ENCODE results near the gene LRRC47. TPM values are rescaled to one million over a fixed set of nuclear protein-coding genes. Genes with fewer than 3 reads are reported as not detected.

Gene LRRC47
- total RNA-seq, 1 experiment from 2014 or later, result 65.1 TPM

DNA sequence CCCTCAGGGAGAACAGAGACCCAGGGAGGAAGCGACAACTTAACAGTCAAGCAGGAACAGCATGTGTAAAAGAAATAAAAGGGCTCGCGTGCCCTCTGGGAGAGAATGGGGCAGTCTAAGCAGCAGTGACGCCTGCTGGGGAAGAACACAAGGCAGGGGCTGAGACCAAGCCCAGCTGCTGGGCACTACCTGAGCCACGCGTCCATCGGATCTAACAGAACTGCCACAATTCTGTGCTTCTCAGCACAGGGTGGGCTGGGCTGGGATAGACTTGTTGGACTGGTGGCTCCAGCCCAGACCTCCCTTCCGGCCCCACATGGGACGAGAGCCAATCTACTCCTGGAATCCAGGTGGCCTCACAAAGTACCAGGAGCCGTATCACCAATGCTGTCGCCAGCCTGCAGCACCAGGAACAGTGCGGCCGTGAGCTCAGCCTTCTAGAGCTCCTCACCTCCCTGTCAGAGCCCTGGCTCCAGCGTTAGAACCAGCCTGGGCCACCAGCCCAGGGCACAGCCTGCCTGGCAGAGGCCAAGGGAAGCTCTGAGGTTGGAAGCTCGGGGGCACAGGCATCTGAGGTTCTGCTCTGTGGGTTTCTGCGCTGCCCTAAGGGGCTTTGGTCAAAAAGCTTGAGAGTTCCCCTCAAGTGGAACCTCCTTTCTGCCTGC lies 7.4 kb downstream of the LRRC47 start:
- Histone ChIP-seq H3K27me3 (ENCODE audit: insufficient read depth, low read length) (no peaks in the 10 kb centered on the region), H3K9ac (ENCODE audit: extremely low read depth, insufficient read length, low read length) (no peak overlapping the region), H3K23ac (ENCODE audit: insufficient read length, low read depth, low read length) (no peak overlapping the region), H2BK15ac (ENCODE audit: low read depth, low read length) (no peak overlapping the region), H3K56ac (ENCODE audit: insufficient read length, low read depth, low read length) (no peak overlapping the region), H3K79me2 (ENCODE audit: insufficient read depth, low read length) (peaks cover 18% of the 10 kb centered on the region; the same call in 1 of the 2 replicates), H3K4me2 (ENCODE audit: insufficient read depth, insufficient read length, low read length) (no peak overlapping the region), H2AK5ac (ENCODE audit: insufficient read length, low read length) (no peak overlapping the region), H4K8ac (replicated peaks; ENCODE audit: insufficient read length, low read depth, low read length) (no peak overlapping the region), H3K4me1 (ENCODE audit: insufficient read depth, low read length) (peaks cover 9% of the 10 kb centered on the region; the same call in 1 of the 2 replicates), H2BK20ac (ENCODE audit: low read depth, low read length, poor library complexity, severe bottlenecking) (no peak overlapping the region), H4K5ac (ENCODE audit: insufficient read length, low read depth, low read length) (no peak overlapping the region), H3K14ac (ENCODE audit: insufficient read depth, low read length) (no peak overlapping the region), H2BK12ac (ENCODE audit: insufficient read length, low read depth, low read length) (no peak overlapping the region), H3K9me3 (ENCODE audit: control insufficient read depth, low read depth, low read length) (no peaks in the 10 kb centered on the region), H3K23me2 (ENCODE audit: insufficient read length, low read depth, low read length, poor library complexity, severe bottlenecking) (no peaks in the 10 kb centered on the region), H2AFZ (ENCODE audit: low read length) (no peak overlapping the region), H3T11ph (ENCODE audit: low read length) (no peak overlapping the region), H3K4ac (ENCODE audit: low read depth, low read length) (no peak overlapping the region), H3K27ac (ENCODE audit: insufficient read length, low read depth, low read length) (no peak overlapping the region), H3K79me1 (ENCODE audit: insufficient read depth, low read depth, low read length, poor library complexity, severe bottlenecking) (no peaks in the 10 kb centered on the region), H4K91ac (ENCODE audit: insufficient read length, low read depth, low read length) (no peak overlapping the region), H4K20me1 (ENCODE audit: control insufficient read depth, insufficient read depth, insufficient read length) (no peaks in the 10 kb centered on the region), H2BK120ac (ENCODE audit: low read depth, low read length, poor library complexity, severe bottlenecking) (no peak overlapping the region), H3K18ac (ENCODE audit: insufficient read length, low read depth, low read length) (no peak overlapping the region), H2BK5ac (ENCODE audit: insufficient read length, low read length) (no peak overlapping the region)
- no CpG with 5 or more reads among the region's 16 CpGs for WGBS (ENCODE audit: extremely low coverage, insufficient read length, low lambda C conversion rate)
- peaks cover 28 to 39% of the 10 kb centered on the region in 2 experiments for H3K4me1 Mint-ChIP-seq
- TF ChIP-seq CTCF (conservative IDR thresholded peaks at IDR 0.05), result no peak
- no peaks in the 10 kb centered on the region; the same call in 1 of the 2 replicates for H3K27me3 Mint-ChIP-seq (ENCODE audit: low read depth)
- no peak for DNase-seq
- H3K4me3 Mint-ChIP-seq, result no peak overlapping the region
- peaks cover 46 to 57% (median 49%) of the 10 kb centered on the region in 3 experiments for H3K36me3 Mint-ChIP-seq (ENCODE audit: insufficient read depth in 1 of 3, low read depth in 3 of 3)
- no peaks in the 10 kb centered on the region for H3K9me3 Mint-ChIP-seq
- H3K27ac Mint-ChIP-seq, result peak overlapping the region in 2 of 3 experiments; percentile 73 to 87; a peak in 6 of 7 replicates
